Activated CD8-positive, alpha-beta memory T cell treated with anti-CD3 and anti-CD28 coated beads for 48 hours (primary cell): Measurements from ENCODE around the gene TMEM175.
"Not testable (repeated sequence)": the region's sequence is repeated elsewhere in the genome, so short reads cannot be mapped to it uniquely, and the experiment has no call there.

Experiments
- DNase-seq, 3 experiments: peaks; one replicate each; pipeline ENCODE4 v3.0.0-alpha.2; 2020; ENCODE audit warnings: low read depth in 2 of 3, low spot score in 2 of 3

The TMEM175 gene

DNA sequence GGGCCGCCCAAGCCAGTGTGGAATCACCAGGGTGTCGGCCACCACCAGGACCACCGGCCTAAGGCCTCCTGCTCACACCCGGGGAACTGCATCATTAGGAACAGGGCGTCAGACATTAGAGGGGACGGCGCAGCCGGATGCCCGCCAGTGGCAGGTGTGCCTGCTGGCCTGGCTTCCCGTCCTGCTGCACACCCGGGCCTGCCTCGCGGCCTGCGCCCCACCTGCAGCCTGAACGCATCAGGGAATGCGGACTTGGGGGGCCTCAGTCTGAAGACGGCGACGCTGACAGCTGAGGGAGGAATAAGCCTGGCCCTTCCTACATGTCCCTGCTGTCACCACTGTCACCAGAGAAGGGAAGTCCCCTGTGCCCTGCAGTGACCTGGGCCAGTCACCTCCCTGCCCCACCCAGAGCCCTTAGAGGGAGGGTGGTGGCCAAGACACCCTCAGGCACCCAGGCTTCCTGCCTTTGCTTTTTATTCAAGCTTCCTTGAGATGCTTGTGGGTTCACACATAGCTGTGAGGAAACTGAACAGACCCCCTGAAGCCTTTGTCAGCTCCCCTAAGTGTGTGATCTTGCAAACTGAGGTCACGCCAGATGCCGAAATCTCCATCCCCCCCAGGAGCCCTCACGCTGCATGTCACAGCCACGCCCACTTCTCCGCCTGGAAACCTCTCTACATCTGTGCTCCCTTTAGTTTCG, 37.9 kb downstream of the TMEM175 start:
- DNase-seq, result no peak

- no peak for DNase-seq
Observed at GRCh38 chr4:970854-971520, 38.7 kb downstream of the TMEM175 start.

DNA sequence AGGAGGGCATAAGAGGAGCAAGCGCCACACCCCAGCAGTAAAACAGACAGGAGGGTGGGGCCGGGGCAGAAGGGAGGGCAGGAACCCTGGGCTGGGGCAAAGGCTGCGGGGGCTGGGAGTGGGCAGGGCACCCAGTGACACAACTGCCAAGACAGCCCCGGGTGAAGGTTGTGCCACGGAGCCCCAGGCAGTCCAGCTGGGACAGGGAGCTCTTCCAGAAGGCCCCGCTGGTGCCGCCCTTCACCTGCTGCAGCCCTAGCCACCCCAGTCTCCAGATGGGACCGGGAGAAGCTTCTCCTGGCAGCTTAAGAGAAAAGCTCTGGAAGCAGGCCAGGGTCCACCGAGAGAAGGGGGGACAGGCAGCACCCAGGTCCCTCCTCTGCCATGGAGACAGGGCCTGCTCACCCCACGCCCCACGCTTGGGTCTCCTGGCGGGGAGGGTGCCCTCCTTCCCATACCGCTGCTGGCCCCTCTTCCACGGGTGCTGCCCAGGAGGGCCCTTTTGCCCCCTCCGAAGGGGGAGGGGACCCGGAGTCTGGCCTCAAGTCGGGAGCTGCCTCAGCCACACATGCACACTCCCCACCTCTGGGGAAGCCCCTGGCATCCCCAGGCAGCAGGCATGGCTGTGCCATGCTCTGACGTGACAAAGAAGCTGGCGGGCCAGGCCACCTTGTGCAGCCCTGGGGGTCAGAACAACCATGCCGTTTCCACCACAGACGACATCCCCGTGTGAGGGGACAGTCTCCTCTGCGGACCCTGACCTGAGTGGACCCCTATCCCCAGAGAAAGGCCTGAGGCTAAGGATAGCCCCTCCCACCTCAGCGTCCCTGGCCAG, 39.6 kb downstream of the TMEM175 start:
- DNase-seq, result no peak

DNA sequence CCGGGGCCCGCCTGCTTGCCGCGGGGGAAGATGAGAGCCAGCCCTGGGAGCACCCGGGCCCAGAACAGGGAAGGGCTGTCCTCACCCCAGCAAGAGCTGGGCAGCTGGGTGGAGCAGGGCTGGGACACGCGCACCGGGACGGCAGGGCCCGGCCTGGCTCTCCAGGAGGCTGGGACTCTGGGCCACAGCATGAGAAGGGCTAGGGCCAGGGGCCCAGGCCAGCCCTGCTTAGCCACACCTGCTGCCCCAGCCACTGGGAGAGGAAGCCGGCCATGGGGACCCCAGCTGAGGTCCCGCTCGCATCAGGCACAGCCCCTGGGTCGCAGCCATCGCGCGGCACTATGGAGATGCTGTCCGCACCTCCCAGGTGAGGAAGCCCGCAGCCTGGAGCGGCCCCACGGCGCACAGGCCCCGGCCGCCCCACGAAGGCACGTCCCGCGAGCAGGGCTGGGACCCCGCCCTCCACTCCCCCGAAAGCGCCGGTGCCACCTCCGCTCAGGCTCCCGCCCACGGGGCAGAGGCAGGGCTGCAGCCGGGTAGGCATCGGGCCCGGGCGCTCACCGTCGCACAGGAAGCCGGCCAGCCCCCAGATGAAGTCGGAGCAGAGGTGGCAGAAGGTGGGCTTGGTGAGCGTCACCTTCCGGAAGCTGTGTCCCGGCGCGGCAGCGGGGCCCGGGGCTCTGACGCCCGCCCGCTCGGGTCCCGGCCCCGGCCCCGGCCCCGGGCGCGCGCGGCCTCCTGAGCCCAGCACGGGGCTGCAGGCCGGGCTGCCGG, 40.6 kb downstream of the TMEM175 start:
- DNase-seq, result peak in 2 of 3 experiments; percentile 23

DNA sequence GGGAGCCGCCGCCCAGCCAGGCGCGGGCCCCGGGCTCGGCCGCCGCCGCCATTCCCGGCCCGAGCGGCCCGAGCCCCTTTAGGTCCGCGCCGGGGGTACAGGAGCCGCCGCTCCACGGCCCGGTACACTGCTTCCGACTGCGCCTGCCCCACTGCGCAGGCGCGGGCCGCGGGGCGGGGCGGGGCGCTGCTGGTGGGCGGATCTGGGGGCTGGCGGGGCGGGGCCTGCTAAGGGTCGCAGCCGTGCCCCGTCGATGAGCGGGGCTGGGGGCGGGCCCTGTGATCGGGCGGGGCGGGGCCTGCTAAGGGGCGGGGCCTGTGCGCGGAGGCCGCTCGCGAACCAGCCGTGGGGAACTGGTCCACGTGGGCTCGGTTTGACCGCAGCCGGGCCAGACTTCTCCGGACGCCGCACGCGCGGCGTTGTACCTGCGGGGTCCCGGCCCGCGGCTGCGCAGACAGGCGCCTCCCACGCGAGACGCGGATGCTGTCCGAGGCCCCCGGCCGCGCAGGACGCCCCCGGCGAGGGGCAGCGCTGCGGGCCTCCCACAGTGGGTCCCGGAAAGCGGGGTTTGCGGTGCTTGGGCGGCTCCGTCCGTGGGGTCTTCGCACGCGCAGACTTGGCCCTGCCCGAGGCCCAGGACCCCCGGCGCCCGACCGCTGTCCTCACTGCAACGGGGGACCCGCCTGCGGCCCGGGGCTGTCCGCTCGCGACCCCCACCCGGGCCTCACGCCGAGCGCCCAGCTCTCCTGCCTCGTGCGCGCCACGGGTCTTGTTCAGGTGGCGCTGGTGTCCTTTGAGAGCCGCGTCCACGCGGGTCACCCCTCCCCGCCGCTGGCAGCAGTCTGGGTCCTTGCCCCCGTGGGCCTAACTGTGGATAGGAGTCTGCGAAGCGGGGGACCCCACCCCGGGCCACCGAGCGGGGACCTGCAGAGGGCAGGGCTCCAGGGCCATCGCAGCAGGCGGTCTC, 41.5 kb downstream of the TMEM175 start, which contains the start of gene DGKQ:
TSS of gene DGKQ (minus strand) at position 139 of the 967 bp plus-strand sequence. CDS start at position 52, 87 bp downstream.
- DNase-seq, result peak; percentile 62 to 81 (median 79)

DNA sequence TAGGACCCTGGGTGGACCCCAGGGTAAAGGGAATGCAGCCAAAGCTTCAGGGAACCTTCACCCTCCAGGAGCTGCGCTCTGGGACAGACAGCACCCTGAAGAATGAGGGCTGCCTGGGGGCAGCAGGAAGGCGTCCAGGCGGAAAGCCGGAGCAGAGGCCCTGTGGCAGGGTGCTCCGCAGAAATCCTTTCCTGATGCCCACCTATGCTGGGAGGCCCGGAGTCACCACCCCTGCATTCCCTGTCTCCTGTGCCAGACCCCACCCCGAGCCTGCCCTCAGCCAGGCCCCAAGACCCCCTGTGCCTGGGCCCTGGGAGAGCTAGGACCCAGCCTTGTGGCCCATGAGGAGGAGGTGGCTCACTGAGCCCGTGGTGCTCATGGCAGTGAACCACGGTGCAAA, 42.4 kb downstream of the TMEM175 start:
- DNase-seq, result no peak

DNA sequence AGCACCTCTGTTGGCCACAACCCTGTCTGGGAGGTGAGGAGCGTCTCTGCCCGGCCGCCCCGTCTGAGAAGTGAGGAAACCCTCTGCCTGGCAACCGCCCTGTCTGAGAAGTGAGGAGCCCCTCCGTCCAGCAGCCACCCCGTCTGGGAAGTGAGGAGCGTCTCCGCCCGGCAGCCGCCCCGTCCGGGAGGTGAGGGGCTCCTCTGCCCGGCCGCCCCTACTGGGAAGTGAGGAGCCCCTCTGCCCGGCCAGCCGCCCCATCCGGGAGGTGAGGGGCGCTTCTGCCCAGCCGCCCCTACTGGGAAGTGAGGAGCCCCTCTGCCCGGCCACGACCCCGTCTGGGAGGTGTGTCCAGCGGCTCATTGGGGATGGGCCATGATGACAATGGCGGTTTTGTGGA, 43.8 kb downstream of the TMEM175 start:
- DNase-seq, result not testable (repeated sequence)

GRCh38 chr4:978957-979701, 46.9 kb downstream of the TMEM175 start:
- DNase-seq, result no peak

DNA sequence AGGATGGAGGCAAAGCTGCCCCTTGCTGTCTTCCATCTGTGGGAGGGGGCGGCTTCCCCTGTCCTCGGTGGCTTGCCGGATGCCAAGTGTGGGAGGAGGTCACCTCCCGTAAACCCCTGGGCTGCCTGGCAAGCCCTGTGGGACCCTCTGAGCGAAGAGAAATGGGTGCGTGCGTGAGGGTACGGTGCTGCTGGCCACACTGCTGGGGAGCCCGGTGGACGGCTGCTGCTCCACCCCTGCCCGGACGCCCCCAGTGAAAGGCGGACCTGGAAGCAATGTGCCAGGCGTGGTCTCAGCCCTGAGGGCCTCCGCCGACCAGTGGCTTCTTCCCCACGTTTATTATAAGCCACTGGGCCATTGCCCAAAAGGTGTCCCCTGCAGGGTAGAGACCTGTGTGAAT, 50.0 kb downstream of the TMEM175 start:
- no peak for DNase-seq

DNA sequence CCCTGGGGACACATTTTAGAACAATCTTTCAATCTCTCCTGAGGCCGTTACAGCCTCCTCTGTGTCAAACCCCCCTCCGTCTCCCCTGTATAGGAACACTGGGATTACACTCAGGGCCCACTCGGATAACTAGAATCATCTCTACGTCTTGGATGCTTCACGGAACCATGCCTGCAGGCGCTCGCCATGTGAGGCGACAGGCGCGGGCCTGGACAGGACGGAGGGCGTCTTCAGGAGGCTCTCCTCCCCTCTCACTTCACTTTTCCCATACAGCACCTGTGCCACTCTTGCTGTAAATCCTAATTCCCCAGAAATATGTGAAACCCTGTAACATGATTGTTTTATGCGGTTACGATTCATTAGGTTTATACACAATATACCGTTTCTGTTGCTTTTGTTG, 50.6 kb downstream of the TMEM175 start:
- DNase-seq, result no peak

GRCh38 chr4:984336-985054, 52.2 kb downstream of the TMEM175 start:
- DNase-seq, result no peak

DNA sequence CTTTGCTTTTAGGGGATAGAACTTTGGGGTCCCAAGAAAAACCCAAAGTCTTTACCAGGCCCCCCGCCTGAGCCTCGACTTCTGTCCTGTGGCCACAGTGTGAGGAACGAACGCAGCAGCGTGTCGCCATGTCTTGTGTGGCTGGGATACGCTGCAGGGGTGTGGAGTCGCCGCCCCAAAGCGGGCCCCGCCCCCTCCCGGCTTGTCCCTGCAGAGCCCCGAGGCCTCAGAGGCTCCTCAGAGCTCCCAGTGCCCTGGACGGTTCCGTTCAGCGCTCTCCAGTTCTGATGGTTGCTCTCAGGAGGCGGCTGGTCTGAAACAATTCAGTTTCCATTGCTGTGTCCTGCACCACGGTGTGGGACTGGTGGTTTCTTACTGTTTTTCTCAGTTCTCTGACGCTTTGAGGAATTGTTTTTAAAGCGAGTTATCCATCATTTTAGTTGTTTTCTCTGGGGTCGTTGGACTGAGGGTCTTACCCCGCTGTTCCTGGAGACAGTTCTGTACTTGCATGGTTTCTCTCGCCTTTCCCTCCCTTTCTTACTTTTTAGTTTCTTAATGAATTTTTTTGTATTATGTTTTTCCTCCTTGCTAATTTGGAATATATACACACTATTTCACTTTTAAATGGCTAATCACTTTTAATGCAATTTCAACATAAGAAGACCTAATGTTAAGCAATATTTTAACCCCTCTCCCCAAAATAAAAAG, 53.0 kb downstream of the TMEM175 start:
- DNase-seq, result peak in 2 of 3 experiments; percentile 45 to 50

DNA sequence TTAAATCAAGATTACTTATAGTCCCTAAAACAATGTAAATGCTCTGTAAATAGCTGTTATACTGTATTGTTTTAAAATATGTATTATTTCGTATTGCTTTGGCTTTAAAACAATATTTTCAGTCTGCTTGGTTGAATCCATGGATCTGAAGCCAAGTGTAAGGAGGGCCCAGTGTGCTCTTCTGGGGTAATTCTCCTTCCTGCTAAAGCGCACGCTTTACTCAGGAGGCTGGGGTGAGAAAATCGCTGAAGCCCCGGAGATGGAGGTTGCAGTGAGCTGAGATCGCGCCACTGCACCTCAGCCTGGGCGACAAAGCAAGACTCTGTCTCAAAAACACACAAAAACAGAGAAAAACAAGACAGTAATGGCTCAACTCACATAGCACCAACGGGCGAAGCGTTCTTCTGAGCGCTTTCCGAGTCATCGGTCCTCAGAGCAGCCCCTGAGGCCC, 54.2 kb downstream of the TMEM175 start:
- no peak for DNase-seq

GRCh38 chr4:986879-987623, 54.8 kb downstream of the TMEM175 start, which contains the start of gene IDUA:
IDUA (plus strand) TSS chr4:987044; CDS start chr4:987085, 41 bp downstream.
- DNase-seq, result peak; percentile 67 to 74 (median 67)

GRCh38 chr4:987624-988513, 55.6 kb downstream of the TMEM175 start:
- no peak for DNase-seq
